NCI-H82 treated with DMSO at 0.1 percent for 48 hours (cell line): ENCODE measurements around the gene CPED1.

Experiments
- DNase-seq: peaks from one replicate; lab custom pipeline; 2025; ENCODE audit not compliant: unreplicated experiment; lab: John Stamatoyannopoulos, UW

The CPED1 gene

GRCh38 chr7:121126801-121127534, 138.5 kb downstream of the CPED1 start:
- no peak for DNase-seq

- no peak for DNase-seq
Observed at GRCh38 chr7:121132940-121133339, 144.4 kb downstream of the CPED1 start.

- DNase-seq: no peak
Observed at GRCh38 chr7:121133444-121133843, 144.9 kb downstream of the CPED1 start.

- no peak for DNase-seq
Observed at GRCh38 chr7:121137580-121137979, 149.1 kb downstream of the CPED1 start.

- no peak for DNase-seq
Observed at GRCh38 chr7:121138262-121138933, 149.9 kb downstream of the CPED1 start.

GRCh38 chr7:121139427-121139826, 150.9 kb downstream of the CPED1 start:
- DNase-seq: no peak

- DNase-seq: no peak
Observed at GRCh38 chr7:121140790-121141189, 152.3 kb downstream of the CPED1 start.

- no peak for DNase-seq
Observed at GRCh38 chr7:121151774-121152221, 163.3 kb downstream of the CPED1 start.

- no peak for DNase-seq
Observed at GRCh38 chr7:121153411-121153810, 164.9 kb downstream of the CPED1 start.

GRCh38 chr7:121153995-121154394, 165.5 kb downstream of the CPED1 start:
- no peak for DNase-seq

- no peak for DNase-seq
Observed at GRCh38 chr7:121156825-121157224, 168.3 kb downstream of the CPED1 start.

- DNase-seq: no peak
Observed at GRCh38 chr7:121157341-121157751, 168.8 kb downstream of the CPED1 start.

GRCh38 chr7:121157885-121158590, 169.5 kb downstream of the CPED1 start:
- no peak for DNase-seq

- no peak for DNase-seq
Observed at GRCh38 chr7:121158665-121159064, 170.2 kb downstream of the CPED1 start.

- DNase-seq: no peak
Observed at GRCh38 chr7:121159553-121159952, 171.0 kb downstream of the CPED1 start.

- no peak for DNase-seq
Observed at GRCh38 chr7:121160150-121161008, 171.9 kb downstream of the CPED1 start.

- no peak for DNase-seq
Observed at GRCh38 chr7:121163699-121164098, 175.2 kb downstream of the CPED1 start.

- DNase-seq: no peak
Observed at GRCh38 chr7:121164247-121164646, 175.7 kb downstream of the CPED1 start.

- DNase-seq: no peak
Observed at GRCh38 chr7:121166916-121167315, 178.4 kb downstream of the CPED1 start.

GRCh38 chr7:121167971-121168370, 179.5 kb downstream of the CPED1 start:
- no peak for DNase-seq

- DNase-seq: no peak
Observed at GRCh38 chr7:121169469-121169868, 181.0 kb downstream of the CPED1 start.
